Measurements from ENCODE around the gene POLE. TPM values are rescaled to one million over a fixed set of nuclear protein-coding genes. Genes with fewer than 3 reads are reported as not detected.

Gene POLE
- total RNA-seq, 2 donors from 2014 or later, result 12.5 to 36.9 TPM

GRCh38 chr12:132715874-132716273, 28.7 kb upstream of the POLE start:
- Histone ChIP-seq H3K36me3 (replicated peaks in 1 of 2; ENCODE audit: insufficient read depth in 1 of 2, low read depth in 2 of 2) (peaks cover 5 to 16% of the 10 kb centered on the region in 2 donors), H3K4me1 (peaks cover 21% of the 10 kb centered on the region), H3K4me3 (no peak overlapping the region), H3K27me3 (no peaks in the 10 kb centered on the region), H3K27ac (no peak overlapping the region), H3K9me3 (no peaks in the 10 kb centered on the region)
- DNase-seq (no peak), ATAC-seq (no peak)
- intact Hi-C loops (cut with DNase I), result no loop called here
- TF ChIP-seq POLR2A (IDR thresholded peaks at IDR 0.05), result no peak
- TF ChIP-seq CTCF (IDR thresholded peaks at IDR 0.05), result no peak
- WGBS, 2 donors, result 87 to 96% methylated on average over 8 to 9 of the region's 9 CpGs

GRCh38 chr12:132713123-132713522, 26.0 kb upstream of the POLE start:
- WGBS, 2 donors, result 77 to 84% methylated on average over 2 of the region's 2 CpGs
- Histone ChIP-seq H3K27me3 (no peaks in the 10 kb centered on the region), H3K36me3 (replicated peaks in 1 of 2; ENCODE audit: insufficient read depth in 1 of 2, low read depth in 2 of 2) (peaks cover 0 to 10% of the 10 kb centered on the region in 2 donors), H3K9me3 (no peaks in the 10 kb centered on the region), H3K27ac (no peak overlapping the region), H3K4me1 (peaks cover 33% of the 10 kb centered on the region), H3K4me3 (no peak overlapping the region)
- intact Hi-C loops (cut with DNase I), result no loop called here
- DNase-seq (no peak), ATAC-seq (no peak)
- TF ChIP-seq POLR2A (IDR thresholded peaks at IDR 0.05) (no peak), CTCF (IDR thresholded peaks at IDR 0.05) (no peak)

- no peak for TF ChIP-seq CTCF (IDR thresholded peaks at IDR 0.05)
- no peak for TF ChIP-seq POLR2A (IDR thresholded peaks at IDR 0.05)
- peaks cover 33% of the 10 kb centered on the region for H3K4me1 ChIP-seq
- H3K27me3 ChIP-seq, result no peaks in the 10 kb centered on the region
- WGBS, 2 donors, result 7 to 41% methylated on average over 12 to 49 of the region's 59 CpGs
- ATAC-seq (peak; percentile 7), DNase-seq (peak in 2 of 4 donors; percentile 25 to 37)
- H3K27ac ChIP-seq, result peak overlapping the region; percentile 50 to 88 (median 68)
- peaks cover 0 to 3% of the 10 kb centered on the region in 2 donors for H3K36me3 ChIP-seq (replicated peaks in 1 of 2; ENCODE audit: insufficient read depth in 1 of 2, low read depth in 2 of 2)
- intact Hi-C loops (cut with DNase I), result no loop called here
- peak overlapping the region; percentile 66 to 88 for H3K4me3 ChIP-seq
- no peaks in the 10 kb centered on the region for H3K9me3 ChIP-seq
Observed at GRCh38 chr12:132711080-132711843, 24.1 kb upstream of the POLE start.

GRCh38 chr12:132710405-132711079, 23.4 kb upstream of the POLE start, which contains the start of gene PGAM5:
PGAM5 (plus strand) TSS chr12:132710842; CDS start chr12:132710877, 35 bp downstream.
- H3K9me3 ChIP-seq, result no peaks in the 10 kb centered on the region
- intact Hi-C loops (cut with DNase I), result no loop called here
- H3K27ac ChIP-seq, result peak within 1 kb of the TSS; percentile 57 to 88 (median 77)
- peaks cover 33% of the 10 kb centered on the region for H3K4me1 ChIP-seq
- peak; percentile 89 to 92 (median 90) for DNase-seq
- no peaks in the 10 kb centered on the region for H3K36me3 ChIP-seq (replicated peaks in 1 of 2; ENCODE audit: insufficient read depth in 1 of 2, low read depth in 2 of 2)
- WGBS, 2 donors, result 0% methylated on average over 9 to 77 of the region's 94 CpGs
- ATAC-seq, result peak; percentile 95
- peak in 2 of 7 experiments; percentile 11 to 22 for TF ChIP-seq CTCF (IDR thresholded peaks at IDR 0.05)
- TF ChIP-seq POLR2A (IDR thresholded peaks at IDR 0.05), result peak; percentile 57 to 76 (median 76)
- H3K27me3 ChIP-seq, result no peaks in the 10 kb centered on the region
- H3K4me3 ChIP-seq, result peak within 1 kb of the TSS; percentile 66 to 88

All from body of pancreas (tissue), 4 donors.